Thoracic aorta (tissue), 2 donors: ENCODE measurements around the gene ZNF654. TPM values are rescaled to one million over a fixed set of nuclear protein-coding genes. Genes with fewer than 3 reads are reported as not detected.

Source experiments
- ATAC-seq: fragments of 150-250 bp; one replicate; pipeline ENCODE4 v1.8.0; 2017; ENCODE audit warnings: low read depth; ENCODE audit not compliant: insufficient number of reproducible peaks, low FRiP score
- DNase-seq: peaks from one replicate; pipeline ENCODE4 v3.0.0-alpha.2; 2020; ENCODE audit warnings: low spot score
- H3K27ac ChIP-seq, 2 donors: fragments of 200-600 bp; sonication (generic); 1 replicate in 1 of 2; 2 replicates in 1 of 2; pipeline ENCODE4 v1.5.1; 2016; ENCODE audit warnings: mild to moderate bottlenecking in 2 of 2, moderate library complexity in 2 of 2
- H3K27me3 ChIP-seq: fragments of 200-600 bp; sonication (generic); replicated peaks from 2 replicates; pipeline ENCODE4 v1.6.0; 2016; ENCODE audit warnings: mild to moderate bottlenecking; ENCODE audit not compliant: insufficient read depth
- H3K36me3 ChIP-seq: fragments of 200-600 bp; sonication (generic); one replicate; pipeline ENCODE4 v1.5.1; 2016
- H3K4me1 ChIP-seq, 2 donors: fragments of 200-600 bp; sonication (generic); 1 replicate in 1 of 2; 2 replicates in 1 of 2; pipeline versions ENCODE4 v1.5.1 to v1.6.0; 2016; ENCODE audit warnings: low read depth in 2 of 2, mild to moderate bottlenecking in 1 of 2; ENCODE audit not compliant: control insufficient read depth in 1 of 2
- H3K4me3 ChIP-seq: fragments of 200-600 bp; sonication (generic); 2 replicates; pipeline ENCODE4 v1.5.1; 2016; ENCODE audit warnings: mild to moderate bottlenecking
- H3K9me3 ChIP-seq: fragments of 200-600 bp; sonication (generic); 2 replicates; pipeline ENCODE4 v1.5.1; 2016
- CTCF ChIP-seq: fragments of 200-600 bp; sonication (generic); IDR thresholded peaks from one replicate; pipeline ENCODE4 v1.5.1; 2019; ENCODE audit warnings: antibody characterized with exemption
- total RNA-seq, 2 donors: library from RNA; depleted of rRNA; stranded (reverse); fragments of >200 nt; gene quantifications; one replicate each; pipeline versions ENCODE4 v1.1.0 to v1.2.3, GENCODE V29; 2016

Gene ZNF654
- total RNA-seq, 2 donors from 2014 or later, result 7.7 to 15.4 TPM

- no peak for TF ChIP-seq CTCF
- no peaks in the 10 kb centered on the region for H3K9me3 ChIP-seq
These were observed 18.5 kb upstream of the ZNF654 start for GRCh38 chr3:88040529-88040928.

DNA sequence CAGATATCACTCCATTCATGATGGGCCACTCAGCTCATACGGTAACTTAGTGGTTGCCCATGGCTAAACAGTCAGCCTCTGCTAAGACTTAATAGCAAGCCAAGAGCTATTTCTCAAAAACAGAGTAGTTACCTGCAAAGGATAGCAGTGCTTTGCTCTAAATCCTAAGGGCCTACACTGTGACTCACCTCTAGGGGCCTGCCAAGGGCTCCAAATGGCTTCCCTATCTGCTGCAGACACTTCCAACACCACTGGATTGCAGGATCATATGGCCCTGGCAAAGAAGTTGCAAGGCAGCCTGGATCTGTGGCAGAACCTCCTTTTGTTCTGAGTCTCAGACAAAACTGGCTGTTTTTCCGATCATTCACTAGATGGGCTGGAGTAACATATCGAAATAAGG is 18.1 kb upstream of the ZNF654 start:
- Histone ChIP-seq H3K4me1 (peaks cover 0 to 4% of the 10 kb centered on the region in 2 donors), H3K27me3 (no peaks in the 10 kb centered on the region), H3K4me3 (no peak overlapping the region), H3K36me3 (no peaks in the 10 kb centered on the region), H3K27ac (no peak overlapping the region), H3K9me3 (no peaks in the 10 kb centered on the region)
- no peak for DNase-seq
- ATAC-seq, result no peak
- TF ChIP-seq CTCF, result no peak

More at GRCh38 chr3:88040529-88040928, 18.5 kb upstream of the ZNF654 start:
- no peak overlapping the region for H3K27ac ChIP-seq
- DNase-seq, result no peak
- H3K36me3 ChIP-seq, result no peaks in the 10 kb centered on the region
- H3K4me3 ChIP-seq, result no peak overlapping the region
- H3K27me3 ChIP-seq, result no peaks in the 10 kb centered on the region
- ATAC-seq, result no peak
- peaks cover 0 to 4% of the 10 kb centered on the region in 2 donors for H3K4me1 ChIP-seq

DNA sequence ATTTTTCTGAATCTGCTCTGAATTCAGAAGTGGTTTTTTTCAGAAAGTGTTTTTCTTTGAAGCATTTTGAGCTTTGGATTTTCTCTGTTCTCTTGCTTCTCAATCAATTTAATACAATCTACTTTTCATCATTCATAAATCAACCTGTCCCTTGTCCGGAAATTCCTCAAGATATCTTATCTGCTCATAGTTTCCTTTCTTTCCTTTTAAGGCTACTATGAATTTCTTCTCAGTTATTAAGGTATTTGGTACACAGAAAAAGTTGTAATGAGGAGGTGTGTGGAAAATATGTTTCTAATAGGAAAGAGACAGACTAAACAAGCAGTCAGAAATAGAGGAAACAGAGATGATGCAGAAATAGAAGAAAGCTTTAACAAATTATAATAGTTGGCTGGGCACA is 14.6 kb upstream of the ZNF654 start:
- no peak for DNase-seq
- ATAC-seq, result no peak
- Histone ChIP-seq H3K4me1 (peaks cover 0 to 4% of the 10 kb centered on the region in 2 donors), H3K27ac (peak overlapping the region; percentile 10 to 49), H3K27me3 (no peaks in the 10 kb centered on the region), H3K4me3 (no peak overlapping the region), H3K36me3 (no peaks in the 10 kb centered on the region), H3K9me3 (no peaks in the 10 kb centered on the region)
- TF ChIP-seq CTCF, result no peak

DNA sequence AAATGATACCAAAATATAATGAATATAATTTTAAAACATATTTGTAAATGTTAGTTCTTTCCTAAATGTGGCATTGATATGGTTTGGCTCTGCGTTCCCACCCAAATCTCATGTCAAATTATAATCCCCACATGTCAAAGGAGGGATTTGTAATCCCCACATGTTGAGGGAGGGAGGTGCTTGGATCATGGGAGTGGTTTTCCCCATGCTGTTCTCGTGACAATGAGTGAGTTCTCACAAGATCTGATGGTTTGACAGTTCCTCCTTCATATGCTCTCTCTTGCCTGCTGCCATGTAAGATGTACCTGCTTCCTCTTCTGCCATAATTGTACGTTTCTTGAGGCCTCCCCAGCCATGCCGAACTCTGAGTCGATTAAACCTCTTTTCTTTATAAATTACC is 12.3 kb upstream of the ZNF654 start:
- DNase-seq (no peak), ATAC-seq (no peak)
- Histone ChIP-seq H3K4me3 (no peak overlapping the region), H3K27ac (no peak overlapping the region), H3K9me3 (no peaks in the 10 kb centered on the region), H3K4me1 (peaks cover 0 to 4% of the 10 kb centered on the region in 2 donors), H3K36me3 (no peaks in the 10 kb centered on the region), H3K27me3 (no peaks in the 10 kb centered on the region)
- TF ChIP-seq CTCF, result no peak

- no peaks in the 10 kb centered on the region for H3K27me3 ChIP-seq
- H3K4me1 ChIP-seq, result peaks cover 32 to 37% of the 10 kb centered on the region in 2 donors
- H3K9me3 ChIP-seq, result no peaks in the 10 kb centered on the region
- DNase-seq, result no peak
- peaks cover 11% of the 10 kb centered on the region for H3K36me3 ChIP-seq
- no peak for TF ChIP-seq CTCF
- peak overlapping the region; percentile 98 for H3K27ac ChIP-seq
- H3K4me3 ChIP-seq, result peak overlapping the region; percentile 97
- ATAC-seq, result no peak
These were observed 1.3 kb upstream of the ZNF654 start for GRCh38 chr3:88057630-88058305.
